NCI-H1694 (cell line): ENCODE results near the gene C1QTNF8.

Experiments used
- DNase-seq: peaks from one replicate; lab custom pipeline; 2025; lab: John Stamatoyannopoulos, UW

The C1QTNF8 gene

DNA sequence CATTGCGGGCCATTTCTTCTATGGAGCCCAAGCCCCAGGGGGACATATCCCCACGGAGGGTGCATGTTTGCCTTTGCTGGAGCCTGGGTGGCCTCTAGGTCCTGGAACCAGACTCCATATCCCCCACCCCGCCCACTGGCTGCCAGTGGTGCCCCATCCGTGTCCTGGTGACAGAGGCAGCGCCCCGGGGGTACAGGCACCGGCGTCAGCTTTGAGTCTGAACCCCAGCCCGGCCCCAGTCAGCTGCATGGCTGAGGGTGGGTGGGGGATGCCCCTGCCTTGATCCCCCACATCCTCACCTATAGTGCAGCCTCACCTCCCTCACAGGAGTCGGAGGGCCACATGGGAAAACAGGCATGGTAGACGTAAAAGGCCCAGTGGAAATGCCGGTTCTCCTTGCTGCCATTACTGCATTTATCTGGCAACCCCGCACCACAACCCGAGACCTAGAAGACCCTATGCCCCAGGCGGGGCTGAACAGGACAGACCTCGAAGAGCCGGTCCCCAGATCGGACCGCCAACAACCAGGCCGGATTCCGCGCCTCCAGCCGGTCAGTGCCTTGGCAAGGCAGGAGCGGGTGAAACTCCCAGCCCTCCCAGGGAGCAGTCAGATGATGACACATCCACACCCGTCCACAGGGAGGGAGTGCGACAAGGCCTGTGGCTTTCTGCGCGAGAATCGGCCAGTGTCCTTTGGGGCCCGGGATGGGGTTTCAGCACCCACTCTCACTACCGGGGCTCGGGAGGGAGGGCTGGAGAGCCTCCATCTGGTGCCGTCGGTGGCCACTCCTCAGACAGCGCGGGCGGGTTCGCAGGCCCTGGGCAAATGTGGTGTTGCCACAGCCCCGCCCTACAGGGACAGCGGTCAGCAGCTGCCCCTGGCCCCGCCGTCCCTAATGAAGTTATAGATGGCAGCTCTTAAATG lies 35.4 kb downstream of the C1QTNF8 start:
- no peak for DNase-seq

DNA sequence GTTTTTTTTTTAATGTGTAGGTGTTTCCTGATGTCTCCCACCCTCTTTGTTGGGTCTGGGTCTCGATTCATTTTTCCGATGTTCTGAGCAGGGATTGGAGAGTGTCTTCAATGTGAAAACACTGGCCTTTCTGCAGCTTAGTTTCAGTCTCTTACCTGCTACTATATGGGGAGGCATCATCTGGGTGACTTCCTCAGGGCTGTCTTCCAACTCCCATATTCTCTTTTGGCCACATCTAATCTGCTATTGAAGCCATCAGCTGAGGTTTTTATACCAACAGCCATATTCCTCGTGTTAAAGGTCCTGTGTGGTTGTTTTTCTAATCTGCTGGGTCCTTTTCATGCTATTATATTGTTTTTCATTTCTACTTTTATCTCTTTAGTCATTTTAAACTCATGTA lies 36.7 kb downstream of the C1QTNF8 start:
- no peak for DNase-seq

DNA sequence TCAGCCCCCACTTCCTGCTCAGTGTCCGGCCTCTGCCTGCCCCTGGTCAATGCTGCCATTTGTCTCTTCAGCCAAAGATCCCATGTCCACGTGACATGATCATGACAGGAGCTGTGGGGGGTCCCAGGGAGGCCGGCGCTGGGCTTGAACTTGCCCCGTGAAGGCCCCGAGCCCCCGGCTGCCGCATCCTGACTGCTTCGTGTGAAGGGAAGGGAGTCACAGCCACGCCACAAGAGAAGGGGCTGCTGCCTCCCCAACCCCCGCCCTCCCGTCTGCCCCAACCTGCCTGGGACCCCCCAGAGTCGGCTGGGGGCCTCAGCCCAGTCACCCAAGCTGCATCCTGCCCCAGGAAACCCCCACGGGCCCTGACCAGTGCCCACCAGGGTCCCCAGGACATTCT lies 37.8 kb downstream of the C1QTNF8 start:
- DNase-seq = no peak

DNA sequence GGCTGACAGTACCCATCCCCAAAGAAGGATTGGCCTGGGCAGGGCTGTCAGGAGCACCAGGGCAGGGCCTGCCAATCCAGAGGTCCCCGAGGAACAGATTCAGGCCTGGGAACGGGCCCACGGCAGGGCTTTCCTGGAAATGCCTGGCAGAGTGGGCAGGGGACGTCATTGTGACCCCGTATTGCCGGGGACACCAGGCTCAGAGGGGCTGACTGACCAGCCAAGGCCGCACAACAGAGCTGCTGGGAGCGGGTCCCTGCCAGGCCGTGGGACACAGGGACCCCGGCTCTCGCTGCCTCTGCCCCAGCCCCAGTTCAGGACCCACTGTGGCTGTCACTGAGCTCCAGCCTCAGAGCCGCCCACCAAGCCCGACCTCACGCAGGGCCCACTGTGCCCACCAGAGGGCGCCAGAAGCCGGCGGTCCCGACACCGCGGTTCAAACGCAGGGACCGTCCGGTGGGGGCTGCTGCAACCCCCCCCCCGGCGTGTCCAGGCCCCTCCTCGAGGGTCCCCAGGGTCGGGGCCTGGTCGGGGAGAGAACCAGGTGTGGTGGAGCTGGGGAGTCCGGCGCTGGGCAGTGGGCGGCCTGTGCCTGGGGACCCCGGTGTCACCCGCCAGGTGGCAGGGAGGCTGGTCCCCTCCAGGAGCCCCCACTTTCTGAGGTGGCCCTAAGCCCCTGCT lies 38.7 kb downstream of the C1QTNF8 start:
- no peak for DNase-seq

DNA sequence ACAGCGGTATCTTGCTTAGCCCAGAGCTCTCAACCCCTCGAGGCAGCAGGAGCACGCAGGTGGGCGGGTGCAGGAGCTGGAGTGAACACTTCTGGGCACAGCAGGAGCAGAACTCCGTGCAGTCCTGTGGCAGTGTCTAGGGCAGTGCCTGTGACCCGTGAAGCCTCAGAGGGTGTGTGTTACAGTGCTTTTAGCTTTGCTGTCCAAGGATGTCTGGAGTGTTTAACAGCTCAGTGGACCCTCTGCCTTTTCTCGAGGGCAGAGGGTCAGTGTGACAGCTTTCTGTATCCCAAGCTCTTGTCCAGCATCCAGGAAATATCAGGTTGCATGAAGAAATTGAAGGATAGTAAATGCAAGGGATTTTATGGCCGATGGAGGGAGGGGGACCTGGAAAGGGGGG lies 39.8 kb downstream of the C1QTNF8 start:
- DNase-seq = no peak

DNA sequence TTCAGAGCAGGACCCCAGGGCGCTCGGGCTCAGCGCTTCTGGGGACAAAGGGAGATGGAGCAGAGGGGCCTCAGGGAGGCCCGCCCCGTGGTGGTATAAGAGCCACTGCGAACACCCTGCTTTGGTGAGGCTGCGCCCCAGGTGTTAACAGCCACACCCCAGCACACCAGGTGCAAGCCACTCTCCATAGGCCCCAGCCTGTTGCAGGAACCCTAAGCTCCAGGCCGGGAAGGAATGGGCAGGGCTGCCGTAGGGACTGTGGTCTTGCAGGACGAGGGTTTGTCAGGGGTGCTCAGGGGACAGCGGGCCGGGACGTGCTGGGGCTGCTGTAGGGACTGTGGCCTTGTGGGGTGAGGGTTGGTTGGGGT lies 40.5 kb downstream of the C1QTNF8 start:
- no peak for DNase-seq

DNA sequence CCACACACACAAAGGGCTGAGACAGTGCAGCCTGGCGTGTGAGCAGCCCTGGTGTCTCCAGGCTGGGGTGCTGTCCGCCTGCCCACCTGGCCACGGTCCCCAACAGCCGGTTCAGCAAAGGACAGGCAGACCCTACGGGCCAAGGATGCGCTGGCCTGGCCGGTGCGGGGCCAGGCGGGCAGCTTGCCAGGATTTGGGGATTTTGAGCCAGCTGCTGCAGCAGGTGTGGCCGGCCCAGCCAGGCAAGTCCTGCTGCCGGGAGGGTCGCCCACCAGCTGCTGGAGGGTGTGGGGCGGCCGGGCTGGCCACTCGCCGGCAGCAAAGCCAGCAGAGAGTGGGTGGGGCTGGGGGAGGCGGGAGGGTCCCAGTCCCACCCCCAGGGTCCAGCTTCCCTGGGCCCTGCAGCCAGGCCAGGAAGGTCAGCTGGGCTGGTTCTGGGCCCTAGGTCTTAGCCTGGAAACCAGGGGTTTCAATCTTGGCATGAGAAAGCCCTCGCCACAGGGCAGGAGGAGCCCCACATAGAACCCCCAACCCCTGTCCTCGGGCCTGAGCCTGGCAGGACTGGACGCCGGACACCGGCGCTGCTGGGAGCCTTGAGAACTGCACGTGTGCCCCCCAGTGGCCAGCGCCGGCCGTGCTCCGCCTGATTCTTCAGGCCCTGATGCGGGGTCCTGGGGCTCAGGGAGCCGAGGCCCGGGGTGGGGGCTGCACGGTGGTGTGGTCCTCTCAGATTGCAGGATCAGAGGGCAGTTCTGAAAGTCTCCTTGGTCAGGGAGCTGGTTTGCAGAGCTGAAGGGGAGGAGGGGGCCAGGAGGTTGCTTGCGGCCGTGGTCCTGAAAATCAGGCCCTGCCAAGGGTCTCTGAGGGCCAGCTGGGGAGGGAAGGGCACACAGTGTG lies 41.1 kb downstream of the C1QTNF8 start:
- DNase-seq = no peak

DNA sequence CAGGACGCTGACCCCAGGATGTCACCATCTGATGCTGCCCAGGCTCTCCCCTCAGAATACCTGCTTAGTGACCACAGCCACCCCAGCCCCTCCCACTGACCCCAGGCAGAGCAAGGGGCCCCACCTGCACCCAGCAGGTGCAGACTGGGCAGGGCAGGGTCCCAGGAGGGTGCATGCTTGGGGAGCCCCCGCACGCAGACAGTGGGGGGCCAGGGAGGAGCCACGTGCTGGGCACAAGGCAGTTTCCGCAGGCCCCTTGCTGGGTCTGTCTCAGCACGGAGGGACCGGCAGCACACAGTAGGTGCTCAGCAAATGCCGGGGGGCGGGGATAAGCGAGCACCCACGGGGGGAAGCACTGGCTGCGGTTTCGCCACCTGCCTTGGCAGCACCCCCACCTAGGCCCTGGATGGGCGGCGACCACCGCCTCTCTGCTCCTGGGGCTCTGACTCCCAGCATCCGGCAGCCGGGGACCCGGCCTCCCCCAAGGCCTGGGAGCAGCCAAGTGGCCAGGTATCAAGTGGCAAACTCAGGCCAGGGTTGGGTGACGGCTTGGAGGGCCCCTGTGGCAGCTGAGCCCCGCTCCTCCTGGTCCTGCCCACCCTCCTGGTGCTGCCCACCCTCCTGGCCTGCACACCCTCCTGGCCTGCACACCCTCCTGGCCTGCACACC lies 42.2 kb downstream of the C1QTNF8 start:
- DNase-seq = no peak

DNA sequence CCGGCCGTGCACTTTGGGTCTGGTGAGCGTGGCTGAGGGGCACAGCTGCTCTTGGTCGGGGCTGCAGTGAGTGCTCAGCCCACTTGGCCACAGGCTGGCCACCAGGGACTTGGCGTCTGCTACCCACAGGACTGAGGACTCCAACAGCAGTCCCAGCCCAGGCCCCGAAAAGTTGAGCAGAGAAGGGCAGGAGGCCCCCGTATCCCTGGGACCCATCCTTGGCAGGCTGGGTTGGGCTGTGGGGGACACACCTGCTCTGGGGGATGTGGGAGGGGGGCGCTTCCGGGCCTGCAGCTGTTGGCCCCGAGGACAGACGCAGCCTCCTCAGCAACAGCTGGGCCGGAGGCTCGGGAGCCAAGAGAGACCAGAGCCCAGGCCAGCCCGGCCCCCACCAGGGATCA lies 42.9 kb downstream of the C1QTNF8 start:
- no peak for DNase-seq

DNA sequence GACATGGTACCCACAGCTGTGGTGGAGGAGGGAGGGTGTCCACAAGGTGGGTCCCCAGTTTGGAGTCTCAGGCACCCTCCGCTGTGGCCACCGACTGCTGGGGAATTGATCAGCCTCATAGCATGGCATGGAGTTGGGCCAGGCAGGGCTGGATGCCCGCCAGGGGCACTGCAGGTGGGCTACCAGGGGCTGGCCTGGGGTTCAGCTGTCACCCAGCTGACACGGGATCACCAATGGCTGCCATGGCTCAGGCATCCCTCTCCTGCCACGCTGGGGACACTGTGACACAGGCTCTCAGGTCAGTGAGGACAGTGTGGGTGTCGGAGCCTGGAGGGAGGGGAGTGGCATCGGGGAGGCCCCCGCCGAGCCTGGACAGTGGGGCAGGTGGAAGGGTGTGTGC lies 43.3 kb downstream of the C1QTNF8 start:
- no peak for DNase-seq

DNA sequence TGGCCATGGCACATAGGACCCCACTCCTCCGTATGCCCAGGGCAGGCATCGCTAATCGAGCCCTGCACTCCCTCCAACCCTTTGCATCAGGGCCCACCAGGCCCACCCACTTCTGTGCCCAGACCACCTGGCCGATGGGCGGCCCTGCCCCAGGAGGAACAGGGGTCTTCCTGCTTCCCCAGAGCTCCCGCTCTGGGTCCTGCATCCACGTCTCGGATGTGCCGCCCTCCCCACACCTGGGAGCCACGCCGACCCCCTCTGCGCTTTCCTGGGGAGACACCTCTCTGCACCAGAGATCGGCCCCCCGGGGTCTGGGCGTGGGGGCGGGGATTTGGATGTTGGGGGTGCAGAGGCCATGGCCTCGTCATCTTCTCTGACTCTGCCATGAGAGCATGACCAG lies 44.6 kb downstream of the C1QTNF8 start:
- DNase-seq = no peak

DNA sequence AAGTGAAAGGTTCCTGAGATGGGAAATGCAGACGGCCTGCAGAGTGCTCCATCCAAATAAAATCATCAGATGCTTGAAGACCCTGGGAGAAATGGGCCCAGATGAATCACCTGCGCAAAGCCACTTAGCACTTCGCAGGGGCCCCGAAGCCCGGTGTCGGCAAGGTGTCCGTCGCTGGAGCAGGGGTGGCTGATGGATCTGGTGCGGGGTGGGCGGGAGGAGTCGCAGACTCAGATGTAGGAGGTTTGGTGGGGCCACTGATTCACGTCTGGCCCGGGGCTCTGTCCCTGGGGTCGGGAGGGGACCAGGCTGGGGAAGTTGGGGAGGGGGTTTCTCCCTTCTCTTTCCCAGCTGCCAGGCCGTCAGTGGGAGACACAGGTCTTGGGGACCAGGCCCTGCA lies 45.1 kb downstream of the C1QTNF8 start:
- DNase-seq = no peak

DNA sequence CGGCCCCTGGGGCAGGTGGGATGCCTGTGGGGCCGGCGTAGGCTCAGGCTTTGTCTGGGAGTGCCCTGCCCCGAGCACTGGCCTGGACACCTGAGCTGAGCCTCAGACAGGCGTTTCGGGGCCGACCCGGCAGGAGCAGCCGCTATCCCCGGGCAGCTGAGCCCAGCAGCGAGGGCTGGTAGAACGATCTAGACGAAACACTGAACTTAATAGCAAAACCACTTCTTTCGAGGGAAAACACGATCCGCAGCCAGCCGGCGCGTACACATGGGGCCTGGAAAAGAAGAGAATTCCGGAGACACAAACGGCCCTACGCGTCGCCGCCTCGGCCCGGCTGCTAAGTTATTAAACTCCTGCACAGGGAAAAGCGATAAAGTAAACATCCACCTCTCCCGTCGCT lies 45.5 kb downstream of the C1QTNF8 start:
- no peak for DNase-seq

DNA sequence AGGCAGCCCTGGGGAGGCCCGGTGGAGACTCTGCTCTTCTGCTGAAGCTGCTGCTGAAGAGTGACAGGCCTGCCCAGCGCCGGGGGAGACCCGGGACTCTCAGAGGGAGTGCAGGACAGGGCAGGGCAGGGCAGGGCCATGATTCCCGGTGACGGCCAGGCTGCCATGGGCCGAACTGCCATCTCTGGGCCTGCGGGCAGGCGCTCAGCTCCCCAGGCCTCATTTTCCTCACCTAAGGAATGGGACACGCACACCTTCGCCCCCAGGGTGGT lies 46.1 kb downstream of the C1QTNF8 start:
- DNase-seq = no peak

DNA sequence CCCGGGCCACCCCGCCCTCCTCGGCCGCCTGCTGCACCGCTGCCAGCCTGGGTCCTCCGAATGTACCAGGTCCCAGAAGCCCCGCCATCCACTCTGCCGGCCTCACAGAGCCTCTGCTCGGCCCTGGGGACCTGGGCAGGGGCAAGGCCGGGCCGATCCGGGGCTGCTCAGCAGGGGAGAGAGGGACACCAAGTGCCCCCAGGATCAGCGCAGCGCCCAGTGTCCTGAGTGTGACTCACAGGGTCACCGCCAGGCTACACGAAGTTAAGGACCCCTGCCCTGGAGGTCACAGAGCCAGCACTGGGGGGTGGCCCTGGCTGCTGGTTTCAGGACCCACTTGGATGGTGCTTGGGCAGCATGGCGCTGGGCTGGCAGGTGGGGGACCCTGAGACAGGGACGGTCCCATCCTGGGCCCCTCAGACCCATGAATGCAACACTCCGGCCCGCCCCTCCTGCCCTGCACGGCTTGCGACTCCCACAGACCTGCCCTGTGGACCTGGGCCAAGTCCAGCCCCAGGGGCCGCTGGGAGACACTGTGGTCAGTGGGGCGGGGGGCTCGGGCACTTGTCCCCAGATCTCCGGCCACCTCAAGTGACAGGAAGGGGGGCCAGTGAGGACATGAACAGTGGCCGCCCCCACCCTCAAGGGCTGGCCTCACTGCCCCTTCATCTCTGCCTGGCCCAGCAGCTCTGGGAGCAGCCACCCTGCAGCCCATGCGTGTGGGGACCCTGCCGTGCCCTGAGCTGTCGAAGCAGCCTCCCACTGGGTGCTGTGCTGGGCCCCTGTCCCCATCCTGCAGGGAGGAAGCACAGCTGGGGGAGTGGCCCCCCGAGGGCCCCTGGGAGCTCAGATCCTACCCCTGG lies 46.7 kb downstream of the C1QTNF8 start:
- no peak for DNase-seq

DNA sequence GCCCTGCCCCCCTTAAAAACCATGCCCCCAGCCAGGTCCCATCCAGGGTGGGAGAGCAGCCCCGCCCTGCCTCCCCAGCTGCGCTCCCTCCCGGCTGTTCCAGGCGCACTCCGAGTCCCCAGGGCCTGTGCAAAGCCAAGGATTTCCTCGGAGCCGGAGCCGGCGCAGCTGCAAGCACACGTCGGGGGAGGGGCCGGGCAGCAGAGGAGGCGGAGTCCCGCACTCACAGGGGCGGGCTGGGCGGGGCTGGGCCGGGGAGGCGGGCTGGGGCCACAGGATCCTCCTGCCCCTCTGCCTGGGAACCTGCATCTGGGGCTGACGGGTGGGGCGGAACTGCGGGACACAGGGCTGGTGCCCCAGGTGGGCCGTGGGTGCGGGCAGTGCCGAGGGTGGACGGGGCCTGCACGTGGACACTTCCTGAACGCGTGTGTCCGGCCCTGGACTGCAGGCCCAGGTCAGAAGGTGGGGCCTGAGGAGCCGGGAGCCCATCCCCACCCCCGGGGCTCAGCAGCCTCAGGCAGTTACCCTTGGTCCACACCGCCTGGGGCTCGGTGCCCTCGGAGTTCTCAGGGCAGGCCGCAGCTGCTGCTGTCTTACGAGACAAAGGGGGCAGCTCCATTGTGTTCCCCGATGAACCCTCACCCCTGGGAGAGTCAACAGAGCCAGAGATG lies 47.5 kb downstream of the C1QTNF8 start:
- no peak for DNase-seq

DNA sequence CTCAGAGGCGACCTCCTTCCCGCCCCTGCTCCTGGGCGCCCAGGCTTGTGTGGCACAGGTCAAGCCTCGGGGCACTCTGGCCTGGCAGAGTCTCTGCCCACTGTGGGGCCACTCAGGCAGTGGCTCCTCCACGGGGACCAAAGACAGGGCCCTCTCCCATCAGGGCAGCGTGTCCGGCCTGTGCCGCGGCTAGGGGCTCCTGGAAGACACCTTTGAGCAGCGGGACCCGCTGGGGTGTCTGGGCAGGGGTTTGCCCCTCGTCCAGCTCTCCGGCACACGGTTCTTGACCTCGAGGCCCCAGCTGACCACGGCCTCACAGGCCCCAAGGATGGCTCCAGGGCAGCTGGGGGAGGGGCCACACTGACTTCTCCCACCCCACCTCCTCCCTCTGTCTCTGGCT lies 48.2 kb downstream of the C1QTNF8 start:
- DNase-seq = no peak

DNA sequence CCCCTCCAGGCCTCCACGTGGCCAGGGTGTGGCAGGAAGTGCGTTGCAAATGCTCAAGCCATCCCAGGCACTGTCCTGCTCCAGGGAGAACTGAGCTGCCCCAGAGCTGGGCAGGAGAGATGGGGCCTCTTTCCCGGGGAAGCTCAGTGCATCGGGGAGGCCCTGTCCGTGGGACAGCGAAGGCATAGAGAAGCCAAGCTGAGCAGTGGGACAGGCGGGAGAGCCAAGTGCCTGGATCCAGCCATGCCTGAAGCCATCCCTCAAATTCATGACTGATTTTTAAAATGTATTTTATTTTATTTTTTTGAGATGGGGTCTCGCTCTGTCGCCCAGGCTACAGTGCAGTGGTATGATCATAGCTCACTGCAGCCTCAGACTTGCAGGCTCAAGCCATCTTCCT lies 48.9 kb downstream of the C1QTNF8 start:
- DNase-seq = no peak

DNA sequence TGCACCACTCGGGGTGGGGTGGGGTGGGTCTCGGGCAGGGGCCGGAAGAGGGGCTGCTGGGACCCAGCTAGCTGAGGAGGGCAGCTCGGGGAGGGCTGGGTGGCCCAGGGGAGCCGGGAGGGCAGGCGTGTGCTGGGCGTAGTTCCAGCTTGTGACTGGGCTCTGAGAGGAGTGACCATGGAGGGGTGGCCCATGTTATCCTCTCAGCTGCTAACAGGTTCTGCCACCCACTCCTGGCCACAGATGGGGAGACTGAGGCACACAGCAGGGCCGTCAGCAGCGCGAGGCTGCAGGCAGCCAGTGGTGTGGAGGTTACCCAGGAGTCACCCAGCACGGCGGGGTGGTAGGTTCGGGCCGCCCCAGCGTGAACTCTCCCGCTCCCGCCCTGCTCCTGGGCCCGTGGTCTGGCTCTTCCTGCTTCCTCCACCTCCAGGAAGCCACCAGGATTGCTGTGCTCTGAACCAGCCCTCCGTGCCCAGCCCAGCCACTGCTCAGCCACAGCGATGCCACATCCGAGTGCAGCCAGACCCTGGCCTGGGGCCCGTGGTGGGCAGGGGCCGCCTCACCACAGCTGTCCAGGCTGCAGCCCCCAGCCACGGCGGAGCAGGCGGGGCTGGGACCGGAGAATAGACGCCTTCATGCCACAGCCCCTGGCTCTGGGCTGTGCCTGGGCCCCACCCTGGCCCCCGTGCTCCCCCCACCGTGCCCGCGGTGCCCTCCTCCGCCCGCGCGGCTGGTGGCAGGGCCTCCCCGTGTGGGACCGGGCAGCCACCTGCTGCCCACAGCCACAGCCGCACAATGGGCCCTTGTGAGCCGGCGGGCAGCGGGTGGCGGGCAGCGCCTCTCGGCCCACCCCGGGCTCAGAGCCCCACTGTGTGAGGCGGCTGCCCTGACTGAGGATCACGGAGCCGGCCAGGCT lies 49.8 kb downstream of the C1QTNF8 start:
- no peak for DNase-seq
